GM23338 (cell line): Measurements from ENCODE around the gene PHKA2. TPM values are rescaled to one million over a fixed set of nuclear protein-coding genes. Genes with fewer than 3 reads are reported as not detected.

Experiments used
- ATAC-seq: fragments of 200-7000 bp; cut with Tn5 transposase; 3 replicates; pipeline ENCODE4 v1.9.1; 2020
- DNase-seq: peaks from one replicate; pipeline ENCODE4 v3.0.0-alpha.2; 2015; ENCODE audit warnings: low spot score
- H2AFZ ChIP-seq: fragments of 200-600 bp; sonication (generic); 2 replicates; pipeline ENCODE4 v1.8.0; 2016; ENCODE audit warnings: antibody characterized with exemption, mild to moderate bottlenecking, moderate library complexity
- H3F3A ChIP-seq: fragments of 200-600 bp; sonication (generic); replicated peaks from 2 replicates; pipeline ENCODE4 v1.8.0; 2017; ENCODE audit warnings: antibody characterized with exemption, mixed run types, low read depth
- H3K27ac ChIP-seq: fragments of 200-600 bp; sonication (generic); 2 replicates; pipeline ENCODE4 v1.6.1; 2016; ENCODE audit warnings: low read depth
- H3K27me3 ChIP-seq: fragments of 200-600 bp; sonication (generic); 2 replicates; pipeline ENCODE4 v1.8.0; 2016; ENCODE audit warnings: mild to moderate bottlenecking, mixed run types, moderate library complexity; ENCODE audit not compliant: insufficient read depth
- H3K36me3 ChIP-seq: fragments of 200-600 bp; sonication (generic); 2 replicates; pipeline ENCODE4 v1.8.0; 2016; ENCODE audit warnings: mild to moderate bottlenecking; ENCODE audit not compliant: insufficient read depth
- H3K4me1 ChIP-seq: fragments of 200-600 bp; sonication (generic); 2 replicates; pipeline ENCODE4 v1.8.0; 2016; ENCODE audit warnings: mild to moderate bottlenecking, moderate library complexity; ENCODE audit not compliant: insufficient read depth
- H3K4me2 ChIP-seq: fragments of 200-600 bp; sonication (generic); 2 replicates; pipeline ENCODE4 v1.7.1; 2017; ENCODE audit warnings: mixed run types
- H3K4me3 ChIP-seq: fragments of 200-600 bp; sonication (generic); 2 replicates; pipeline ENCODE4 v1.6.1; 2016; ENCODE audit warnings: mixed run types
- H3K79me2 ChIP-seq: fragments of 200-600 bp; sonication (generic); replicated peaks from 2 replicates; pipeline ENCODE4 v1.8.0; 2017; ENCODE audit warnings: mild to moderate bottlenecking; ENCODE audit not compliant: insufficient read depth
- H3K9me2 ChIP-seq: fragments of 200-600 bp; sonication (generic); 2 replicates; pipeline ENCODE4 v1.8.0; 2017; ENCODE audit not compliant: insufficient read depth
- H4K20me1 ChIP-seq: fragments of 200-600 bp; sonication (generic); replicated peaks from 2 replicates; pipeline ENCODE4 v1.8.0; 2017; ENCODE audit warnings: mild to moderate bottlenecking; ENCODE audit not compliant: insufficient read depth
- H3K27ac Mint-ChIP-seq: 2 replicates; pipeline ENCODE4 v1.8.0; 2020; ENCODE audit warnings: inconsistent platforms, mild to moderate bottlenecking, moderate library complexity, mixed read lengths
- H3K27me3 Mint-ChIP-seq: 3 replicates; pipeline ENCODE4 v1.8.0; 2022; ENCODE audit warnings: low read depth, mild to moderate bottlenecking, moderate library complexity, mixed read lengths, inconsistent platforms; ENCODE audit not compliant: insufficient read depth, poor library complexity
- H3K36me3 Mint-ChIP-seq: 3 replicates; pipeline ENCODE4 v1.8.0; 2021; ENCODE audit warnings: low read depth, mild to moderate bottlenecking, inconsistent platforms, moderate library complexity, mixed read lengths
- H3K4me1 Mint-ChIP-seq: 3 replicates; pipeline ENCODE4 v1.8.0; 2020; ENCODE audit warnings: mild to moderate bottlenecking, inconsistent platforms, mixed read lengths
- H3K4me3 Mint-ChIP-seq: 3 replicates; pipeline ENCODE4 v1.8.0; 2021; ENCODE audit warnings: moderate library complexity, mild to moderate bottlenecking, inconsistent platforms, mixed read lengths
- H3K9me3 Mint-ChIP-seq: 3 replicates; pipeline ENCODE4 v1.8.0; 2020; ENCODE audit warnings: moderate library complexity, mild to moderate bottlenecking, inconsistent platforms, mixed read lengths
- ETS1 ChIP-seq: IDR thresholded peaks from 2 replicates; pipeline ENCODE4 v1.6.1; 2016; ENCODE audit warnings: antibody characterized with exemption
- EZH2 ChIP-seq: fragments of 200-600 bp; sonication (generic); IDR thresholded peaks from one replicate; pipeline ENCODE4 v1.8.0; 2017; ENCODE audit warnings: antibody characterized with exemption, mild to moderate bottlenecking, low read depth; ENCODE audit not compliant: unreplicated experiment
- EZH2phosphoT487 ChIP-seq: fragments of 200-600 bp; sonication (generic); IDR thresholded peaks from one replicate; pipeline ENCODE4 v1.8.1; 2018; ENCODE audit warnings: antibody characterized with exemption; ENCODE audit not compliant: unreplicated experiment
- JUNB ChIP-seq: IDR thresholded peaks from one replicate; pipeline ENCODE4 v1.6.1; 2016; ENCODE audit warnings: antibody characterized with exemption; ENCODE audit not compliant: unreplicated experiment
- POLR2AphosphoS5 ChIP-seq: IDR thresholded peaks from 2 replicates; pipeline ENCODE4 v1.6.1; 2016; ENCODE audit warnings: antibody characterized with exemption, low read depth
- REST ChIP-seq: IDR thresholded peaks from one replicate; pipeline ENCODE4 v1.6.1; 2018; ENCODE audit warnings: antibody characterized with exemption; ENCODE audit not compliant: unreplicated experiment
- STAT1 ChIP-seq: IDR thresholded peaks from one replicate; pipeline ENCODE4 v1.6.1; 2016; ENCODE audit warnings: antibody characterized with exemption; ENCODE audit not compliant: unreplicated experiment
- ZNF331 ChIP-seq: fragments of 250-450 bp; sonication (Bioruptor Pico); IDR thresholded peaks from 2 replicates; pipeline ENCODE4 v1.5.0; 2020; ENCODE audit warnings: low read depth, mild to moderate bottlenecking, moderate library complexity
- ZNF462 ChIP-seq: fragments of 250-450 bp; sonication (Bioruptor Pico); IDR thresholded peaks from 2 replicates; pipeline ENCODE4 v1.5.0; 2020; ENCODE audit warnings: mild to moderate bottlenecking, moderate library complexity
- polyA plus RNA-seq: library from polyadenylated mRNA; unstranded; fragments of >200 nt; fragmentation: Nextera tagmentation; extraction: Ambion mirVana; gene quantifications from 2 replicates; pipeline ENCODE4 v1.2.1, GENCODE V29; 2016
- total RNA-seq: library from RNA; depleted of rRNA; stranded (reverse); fragments of >200 nt; shearing (Covaris generic); gene quantifications from 2 replicates; pipeline ENCODE4 v1.2.3, GENCODE V29; 2014

The PHKA2 gene
- total and polyA plus RNA-seq, 2 experiments from 2014 or later: 8.0 to 23.9 TPM

- TF ChIP-seq ETS1 (no peak), EZH2phosphoT487 (no peak), ZNF331 (CRISPR knock-in tag) (no peak), JUNB (no peak), POLR2AphosphoS5 (no peak)
Measured at GRCh38 chrX:18937173-18937572, 46.7 kb downstream of the PHKA2 start (continued).

- Histone ChIP-seq H3K27me3 (no peaks in the 10 kb centered on the region), H3K4me3 (no peak overlapping the region), H3K79me2 (no peaks in the 10 kb centered on the region), H3K27ac (no peak overlapping the region), H3K36me3 (no peaks in the 10 kb centered on the region), H3K4me1 (peaks cover 4% of the 10 kb centered on the region; the same call in 1 of the 2 replicates), H3F3A (no peaks in the 10 kb centered on the region), H3K4me2 (no peak overlapping the region), H2AFZ (no peak overlapping the region), H3K9me2 (no peaks in the 10 kb centered on the region), H4K20me1 (no peaks in the 10 kb centered on the region)
- DNase-seq (no peak), ATAC-seq (no peak)
- Mint-ChIP-seq H3K27me3 (peaks cover 4% of the 10 kb centered on the region), H3K9me3 (no peaks in the 10 kb centered on the region), H3K27ac (no peak overlapping the region), H3K4me3 (no peak overlapping the region), H3K36me3 (peaks cover 16% of the 10 kb centered on the region; the same call in 1 of the 3 replicates), H3K4me1 (peaks cover 12% of the 10 kb centered on the region; the same call in 2 of the 3 replicates)
- TF ChIP-seq JUNB (no peak), ZNF331 (CRISPR knock-in tag) (no peak), ETS1 (no peak), EZH2 (no peak), REST (no peak), ZNF462 (CRISPR knock-in tag) (no peak), STAT1 (no peak)
Measured at GRCh38 chrX:18935893-18936292, 48.0 kb downstream of the PHKA2 start.
